Lower lobe of right lung (tissue), 2 donors: ENCODE data around the gene ADAR. TPM values are rescaled to one million over a fixed set of nuclear protein-coding genes. Genes with fewer than 3 reads are reported as not detected.

ENCODE experiments used
- ATAC-seq, 2 donors: fragments of 200-7000 bp; cut with Tn5 transposase; one replicate each; pipeline ENCODE4 v1.9.1; 2020 to 2022; ENCODE audit warnings: mild to moderate bottlenecking in 2 of 2, moderate library complexity in 2 of 2
- DNase-seq: peaks from one replicate; pipeline ENCODE4 v3.0.0-alpha.2; 2020
- H3K27ac ChIP-seq: fragments of 200-600 bp; one replicate; pipeline ENCODE4 v1.8.0; 2022
- H3K27me3 ChIP-seq: fragments of 200-600 bp; one replicate; pipeline ENCODE4 v1.8.0; 2022; ENCODE audit warnings: low read depth
- H3K36me3 ChIP-seq: fragments of 200-600 bp; one replicate; pipeline ENCODE4 v1.8.0; 2022; ENCODE audit warnings: mild to moderate bottlenecking
- H3K4me1 ChIP-seq: fragments of 200-600 bp; one replicate; pipeline ENCODE4 v1.8.0; 2022
- H3K4me3 ChIP-seq: fragments of 200-600 bp; one replicate; pipeline ENCODE4 v1.8.0; 2022; ENCODE audit warnings: mild to moderate bottlenecking
- H3K9me3 ChIP-seq: fragments of 200-600 bp; one replicate; pipeline ENCODE4 v1.8.0; 2022
- intact Hi-C: fragments of 100-400 bp; cut with DNase I; formaldehyde crosslinking; loops from one replicate; pipeline ENCODE4 v1.11.0; 2022
- total RNA-seq: library from RNA; stranded (reverse); fragmentation: NEBNext Ultra II Directional; extraction: Animal tissue kit (Norgen Biotek cat#: 25700); gene quantifications from one replicate; pipeline ENCODE4 v1.2.1, GENCODE V29; 2021
- TF ChIP-seq, protein P1 (sequence below): fragments of 200-600 bp; IDR thresholded peaks from one replicate; pipeline ENCODE4 v1.8.0; 2022; ENCODE audit warnings: antibody characterized with exemption, mild to moderate bottlenecking
- donor health status: DM: no; HTN: yes; CAD: no; lungs with severe emphysema.

The ADAR gene
- total RNA-seq, 1 donor from 2014 or later: 202 TPM

DNA sequence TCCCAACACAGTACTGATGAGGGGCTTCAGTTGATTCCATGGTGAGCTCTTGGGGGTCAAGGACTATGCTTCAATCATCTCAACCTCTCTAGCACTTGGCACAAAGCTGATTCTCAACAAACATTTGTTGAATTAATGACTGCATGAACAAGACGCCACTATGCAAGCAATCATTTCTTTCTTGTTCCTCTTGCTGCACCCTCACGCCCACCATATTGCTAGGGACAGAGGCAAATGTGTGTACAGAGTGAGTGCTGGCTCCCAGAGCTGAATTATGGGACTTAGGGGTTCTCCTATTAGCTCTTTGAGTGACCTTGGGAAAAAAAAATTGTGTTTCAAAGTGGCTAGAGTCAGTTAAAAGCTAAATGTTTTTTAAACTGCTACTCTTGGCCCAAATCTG is 2.5 kb downstream of the ADAR start:
- no peak for ATAC-seq
- intact Hi-C loops: no loop called here
- H3K4me3 ChIP-seq: peak overlapping the region; percentile 91

DNA sequence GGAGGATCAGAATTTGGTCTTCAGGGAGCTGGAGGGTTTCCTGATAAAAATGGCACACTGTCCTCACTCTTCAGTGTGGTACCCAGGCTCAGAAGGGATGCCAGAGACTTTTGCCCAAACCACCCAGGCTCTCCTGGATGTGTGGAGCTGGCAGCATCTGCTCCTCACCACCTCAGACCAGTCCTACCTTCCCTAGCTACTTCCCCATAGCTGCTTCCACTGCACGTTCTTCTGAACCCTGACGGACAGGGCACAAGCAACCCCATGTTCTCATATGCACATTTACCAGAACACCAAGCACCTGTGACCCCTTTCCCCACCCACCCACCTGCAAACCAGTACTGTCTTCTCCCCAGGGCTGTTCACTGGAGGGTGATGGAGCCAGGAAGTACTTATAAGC is 4.7 kb downstream of the ADAR start:
- DNase-seq: no peak
- TF ChIP-seq, protein P1, sequence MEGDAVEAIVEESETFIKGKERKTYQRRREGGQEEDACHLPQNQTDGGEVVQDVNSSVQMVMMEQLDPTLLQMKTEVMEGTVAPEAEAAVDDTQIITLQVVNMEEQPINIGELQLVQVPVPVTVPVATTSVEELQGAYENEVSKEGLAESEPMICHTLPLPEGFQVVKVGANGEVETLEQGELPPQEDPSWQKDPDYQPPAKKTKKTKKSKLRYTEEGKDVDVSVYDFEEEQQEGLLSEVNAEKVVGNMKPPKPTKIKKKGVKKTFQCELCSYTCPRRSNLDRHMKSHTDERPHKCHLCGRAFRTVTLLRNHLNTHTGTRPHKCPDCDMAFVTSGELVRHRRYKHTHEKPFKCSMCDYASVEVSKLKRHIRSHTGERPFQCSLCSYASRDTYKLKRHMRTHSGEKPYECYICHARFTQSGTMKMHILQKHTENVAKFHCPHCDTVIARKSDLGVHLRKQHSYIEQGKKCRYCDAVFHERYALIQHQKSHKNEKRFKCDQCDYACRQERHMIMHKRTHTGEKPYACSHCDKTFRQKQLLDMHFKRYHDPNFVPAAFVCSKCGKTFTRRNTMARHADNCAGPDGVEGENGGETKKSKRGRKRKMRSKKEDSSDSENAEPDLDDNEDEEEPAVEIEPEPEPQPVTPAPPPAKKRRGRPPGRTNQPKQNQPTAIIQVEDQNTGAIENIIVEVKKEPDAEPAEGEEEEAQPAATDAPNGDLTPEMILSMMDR: no peak
- peaks cover 79% of the 10 kb centered on the region for H3K4me1 ChIP-seq

More for the DNA sequence above, 2.5 kb downstream of the ADAR start:
- Histone ChIP-seq H3K9me3 (no peaks in the 10 kb centered on the region), H3K27ac (no peak overlapping the region), H3K36me3 (peaks cover 31% of the 10 kb centered on the region), H3K4me1 (peaks cover 72% of the 10 kb centered on the region), H3K27me3 (no peaks in the 10 kb centered on the region)
- TF ChIP-seq, protein P1: no peak
- DNase-seq: no peak

DNA sequence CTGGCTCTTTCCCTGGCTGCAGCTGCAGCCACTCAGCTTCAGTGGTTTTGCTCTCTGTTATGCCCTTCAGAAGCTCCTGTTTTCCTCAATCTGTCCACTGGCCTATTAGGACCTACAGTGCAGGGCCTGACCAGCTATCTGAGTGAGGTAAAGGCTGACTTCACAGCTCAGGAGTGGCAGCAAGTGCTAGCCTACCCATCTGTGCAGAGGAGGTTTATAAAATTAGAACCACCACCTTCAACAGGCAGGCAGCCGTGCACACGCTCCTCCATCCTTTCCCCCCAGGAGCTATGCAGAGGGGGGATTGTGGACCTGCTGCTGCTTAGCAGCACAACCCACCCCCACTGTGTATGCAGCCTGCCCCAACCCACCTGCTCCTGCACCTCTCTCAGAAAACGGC is 8.3 kb downstream of the ADAR start:
- Histone ChIP-seq H3K36me3 (peaks cover 80% of the 10 kb centered on the region), H3K9me3 (no peaks in the 10 kb centered on the region), H3K27ac (no peak overlapping the region), H3K27me3 (no peaks in the 10 kb centered on the region), H3K4me1 (peaks cover 54% of the 10 kb centered on the region), H3K4me3 (no peak overlapping the region)
- no peak for DNase-seq
- TF ChIP-seq, protein P1: no peak
- ATAC-seq: no peak
- intact Hi-C loops: no loop called here

More for the DNA sequence above, 4.7 kb downstream of the ADAR start:
- intact Hi-C loops: no loop called here
- Histone ChIP-seq H3K27ac (no peak overlapping the region), H3K27me3 (no peaks in the 10 kb centered on the region), H3K4me3 (no peak overlapping the region), H3K9me3 (no peaks in the 10 kb centered on the region), H3K36me3 (peaks cover 53% of the 10 kb centered on the region)
- ATAC-seq: no peak

DNA sequence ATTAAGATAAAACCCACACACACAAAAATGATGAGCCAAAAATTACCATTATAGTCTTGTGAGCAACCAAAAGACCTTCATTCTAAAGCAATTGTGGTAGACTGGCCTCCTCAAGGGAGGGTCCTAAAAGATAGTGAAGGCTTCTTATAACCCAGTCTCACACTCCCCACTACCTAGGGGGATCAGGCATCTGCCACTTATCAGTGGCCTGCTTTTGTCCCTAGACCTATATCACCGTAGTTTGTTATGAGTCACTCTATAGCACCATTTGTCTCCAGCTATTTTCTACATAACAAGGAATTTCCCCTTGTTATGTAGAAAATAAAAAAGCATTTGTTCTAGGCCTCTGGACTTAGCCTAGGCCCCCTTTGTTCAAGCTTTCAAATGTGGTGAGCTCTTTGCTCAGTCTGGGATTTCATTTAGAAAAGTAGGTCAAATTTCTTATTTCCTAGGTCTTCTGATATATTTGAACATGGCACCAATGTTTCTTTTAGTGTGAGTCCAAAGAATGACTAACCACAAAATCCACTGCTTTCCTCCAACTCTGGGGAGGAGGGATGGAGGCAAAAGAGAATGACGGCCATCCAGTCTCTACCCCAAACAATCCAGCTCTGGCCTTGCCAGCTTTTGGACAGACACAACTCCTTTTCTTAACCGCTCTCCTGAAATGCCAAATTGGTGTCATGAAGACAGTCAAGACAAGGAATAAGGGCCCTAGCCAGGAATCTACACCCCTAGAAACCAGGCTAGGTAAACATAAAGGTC is 8.9 kb downstream of the ADAR start:
- H3K4me1 ChIP-seq: peaks cover 49% of the 10 kb centered on the region
- H3K27me3 ChIP-seq: no peaks in the 10 kb centered on the region
- intact Hi-C loops: no loop called here
- DNase-seq (no peak), ATAC-seq (no peak)
- peaks cover 86% of the 10 kb centered on the region for H3K36me3 ChIP-seq
- H3K9me3 ChIP-seq: no peaks in the 10 kb centered on the region
- no peak overlapping the region for H3K4me3 ChIP-seq
- TF ChIP-seq, protein P1: no peak
- H3K27ac ChIP-seq: no peak overlapping the region

DNA sequence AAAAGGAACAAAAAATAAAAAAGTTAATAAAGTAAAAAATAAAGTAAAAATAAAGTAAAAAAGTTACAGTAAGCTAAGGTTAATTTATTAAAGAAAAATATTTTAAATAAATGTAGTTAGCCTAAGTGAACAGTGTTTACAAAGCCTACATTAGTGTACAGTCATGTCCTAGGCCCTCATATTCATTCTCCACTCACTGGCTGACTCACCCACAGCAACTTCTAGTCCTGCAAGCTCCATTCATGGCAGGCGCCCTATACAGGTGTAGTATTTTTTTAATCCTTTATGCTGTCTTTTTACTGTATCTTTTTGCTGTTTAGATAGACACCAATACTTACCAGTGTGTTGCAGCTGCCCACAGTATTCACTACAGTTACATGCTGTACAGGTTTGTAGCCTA is 12.4 kb downstream of the ADAR start:
- H3K4me1 ChIP-seq: peaks cover 17% of the 10 kb centered on the region
- DNase-seq: no peak
- H3K36me3 ChIP-seq: peaks cover 100% of the 10 kb centered on the region
- intact Hi-C loops: no loop called here
- TF ChIP-seq, protein P1: no peak
- H3K9me3 ChIP-seq: no peaks in the 10 kb centered on the region
- H3K27me3 ChIP-seq: no peaks in the 10 kb centered on the region
- no peak overlapping the region for H3K27ac ChIP-seq
- H3K4me3 ChIP-seq: no peak overlapping the region
- ATAC-seq: no peak
